WTC11 (cell line): ENCODE measurements around the gene ING2. TPM values are rescaled to one million over a fixed set of nuclear protein-coding genes. Genes with fewer than 3 reads are reported as not detected.

Experiments
- ATAC-seq: fragments of 200-7000 bp; cut with Tn5 transposase; 2 replicates; pipeline ENCODE4 v1.10.0; 2021; ENCODE audit warnings: mild to moderate bottlenecking, moderate library complexity
- CTCF ChIA-PET: fragments of 300-600 bp; sonication (Branson Sonifier 250); formaldehyde crosslinking; loops from one replicate; lab custom pipeline; 2021; ENCODE audit warnings: antibody characterized with exemption; lab: Charles Lee
- POLR2A ChIA-PET: fragments of 350-600 bp; sonication (Branson Sonifier 250); formaldehyde crosslinking; loops from one replicate; lab custom pipeline; 2021; ENCODE audit warnings: antibody characterized with exemption; lab: Charles Lee
- DNase-seq: peaks from one replicate; pipeline ENCODE4 v3.0.0; 2021; ENCODE audit warnings: low spot score
- H3K27ac Mint-ChIP-seq: 2 replicates; pipeline ENCODE4 v1.8.0; 2021; ENCODE audit warnings: mixed read lengths
- H3K27me3 Mint-ChIP-seq: 2 replicates; pipeline ENCODE4 v1.8.0; 2021; ENCODE audit warnings: low read depth, mild to moderate bottlenecking, moderate library complexity, mixed read lengths
- H3K36me3 Mint-ChIP-seq: 2 replicates; pipeline ENCODE4 v1.8.0; 2021; ENCODE audit warnings: mixed read lengths
- H3K4me1 Mint-ChIP-seq: 2 replicates; pipeline ENCODE4 v1.8.0; 2022; ENCODE audit warnings: mixed read lengths
- H3K4me3 Mint-ChIP-seq: 2 replicates; pipeline ENCODE4 v1.8.0; 2021; ENCODE audit warnings: mild to moderate bottlenecking, moderate library complexity, mixed read lengths
- H3K9me3 Mint-ChIP-seq: 2 replicates; pipeline ENCODE4 v1.8.0; 2021; ENCODE audit warnings: mixed read lengths
- CTCF ChIP-seq: fragments of 200-600 bp; IDR thresholded peaks from 2 replicates; pipeline ENCODE4 v1.8.0; 2022; ENCODE audit warnings: antibody characterized with exemption
- ELF4 ChIP-seq: sonication (generic); formaldehyde crosslinking; IDR thresholded peaks from 2 replicates; pipeline ENCODE4 v1.8.1; 2022; ENCODE audit warnings: low read depth, mild to moderate bottlenecking, moderate library complexity, missing genetic modification reagents
- EMX1 ChIP-seq: fragments of 250-450 bp; sonication (Bioruptor Pico); IDR thresholded peaks from 2 replicates; pipeline ENCODE4 v1.8.0; 2021; ENCODE audit warnings: mild to moderate bottlenecking
- FOXP4 ChIP-seq: sonication (generic); formaldehyde crosslinking; IDR thresholded peaks from 2 replicates; pipeline ENCODE4 v1.8.0; 2022; ENCODE audit warnings: mild to moderate bottlenecking, missing genetic modification reagents
- MLX ChIP-seq: sonication (generic); formaldehyde crosslinking; IDR thresholded peaks from 2 replicates; pipeline ENCODE4 v1.8.1; 2023; ENCODE audit warnings: mild to moderate bottlenecking, missing genetic modification reagents, moderate library complexity
- MYBL2 ChIP-seq: sonication (generic); formaldehyde crosslinking; IDR thresholded peaks from 2 replicates; pipeline ENCODE4 v1.8.1; 2023; ENCODE audit warnings: mild to moderate bottlenecking, moderate library complexity, missing genetic modification reagents
- NFATC4 ChIP-seq: fragments of 250-450 bp; sonication (Bioruptor Pico); IDR thresholded peaks from 2 replicates; pipeline ENCODE4 v1.9.0; 2021; ENCODE audit warnings: mild to moderate bottlenecking
- NR2C2 ChIP-seq: sonication (generic); formaldehyde crosslinking; IDR thresholded peaks from 2 replicates; pipeline ENCODE4 v1.8.0; 2022; ENCODE audit warnings: mild to moderate bottlenecking, missing genetic modification reagents
- SMAD4 ChIP-seq: sonication (generic); formaldehyde crosslinking; IDR thresholded peaks from 2 replicates; pipeline ENCODE4 v1.8.0; 2022; ENCODE audit warnings: mild to moderate bottlenecking, missing genetic modification reagents
- ZBTB43 ChIP-seq: sonication (generic); formaldehyde crosslinking; IDR thresholded peaks from 2 replicates; pipeline ENCODE4 v1.8.1; 2023; ENCODE audit warnings: mild to moderate bottlenecking, missing genetic modification reagents
- ZNF263 ChIP-seq: sonication (generic); formaldehyde crosslinking; IDR thresholded peaks from 2 replicates; pipeline ENCODE4 v1.8.1; 2022; ENCODE audit warnings: low read depth, mild to moderate bottlenecking, moderate library complexity, missing genetic modification reagents
- ZNF532 ChIP-seq: fragments of 250-450 bp; sonication (Bioruptor Pico); IDR thresholded peaks from 2 replicates; pipeline ENCODE4 v1.9.0; 2021; ENCODE audit warnings: mild to moderate bottlenecking, borderline replicate concordance
- total RNA-seq: library from RNA; stranded (reverse); gene quantifications from 3 replicates; pipeline ENCODE4 v1.2.3, GENCODE V29; 2021
- TF ChIP-seq, protein P1 (sequence below): fragments of 250-450 bp; sonication (Bioruptor Pico); IDR thresholded peaks from 2 replicates; pipeline ENCODE4 v1.9.0; 2021; ENCODE audit warnings: moderate library complexity, mild to moderate bottlenecking, inconsistent platforms, borderline replicate concordance
- TF ChIP-seq, protein P2 (sequence below): sonication (generic); formaldehyde crosslinking; IDR thresholded peaks from 2 replicates; pipeline ENCODE4 v1.8.1; 2023; ENCODE audit warnings: mild to moderate bottlenecking, missing genetic modification reagents

The ING2 gene
- total RNA-seq, 1 experiment from 2014 or later, result 12.0 TPM

DNA sequence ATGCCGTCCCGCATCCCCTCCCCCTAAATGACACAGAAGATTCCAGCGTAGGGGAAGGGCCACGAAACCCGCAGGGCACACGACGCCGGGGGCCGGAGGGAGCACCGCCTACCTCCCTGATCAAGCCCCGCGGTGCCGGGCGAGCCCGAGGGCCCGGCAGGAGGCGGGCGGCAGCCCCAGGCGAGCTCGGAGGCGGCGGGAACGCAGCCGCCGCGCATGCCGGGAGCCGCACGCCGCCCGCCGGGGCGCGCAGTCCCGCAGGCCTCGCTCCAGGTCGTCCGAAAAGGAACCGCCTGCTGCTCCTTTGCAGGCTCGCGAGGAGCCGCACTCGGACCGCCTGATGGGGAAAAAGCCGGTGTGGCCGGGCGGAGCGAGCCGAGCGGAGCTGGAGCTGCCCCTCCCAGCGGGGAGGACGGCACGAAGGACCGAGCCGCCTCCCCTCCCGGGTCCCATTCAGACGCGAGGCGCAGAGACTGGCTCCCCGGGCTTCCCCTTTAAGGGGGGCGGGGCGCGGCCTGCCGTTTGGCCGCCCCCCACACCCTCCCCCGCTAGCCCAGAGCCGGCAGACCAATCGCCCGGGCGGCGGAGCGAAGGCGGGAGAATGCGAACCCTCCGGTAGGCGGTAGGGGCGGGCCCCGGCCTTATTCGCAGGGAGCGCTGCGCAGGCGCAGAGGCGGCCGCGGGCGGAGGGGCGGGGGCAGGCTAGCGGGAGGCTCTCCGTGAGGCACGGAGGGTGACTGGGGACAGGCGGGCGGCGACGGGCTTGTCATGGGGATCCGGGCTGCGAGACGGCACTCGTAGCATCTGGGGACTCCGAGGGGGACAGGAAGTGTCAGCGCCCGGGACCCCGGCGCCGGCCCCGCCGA is 561 bp upstream of the ING2 start (continued):
- TF ChIP-seq ZNF532 (no peak), SMAD4 (CRISPR knock-in tag) (no peak), CTCF (no peak), FOXP4 (CRISPR knock-in tag) (no peak), MYBL2 (CRISPR knock-in tag) (no peak)
- TF ChIP-seq, protein P1, sequence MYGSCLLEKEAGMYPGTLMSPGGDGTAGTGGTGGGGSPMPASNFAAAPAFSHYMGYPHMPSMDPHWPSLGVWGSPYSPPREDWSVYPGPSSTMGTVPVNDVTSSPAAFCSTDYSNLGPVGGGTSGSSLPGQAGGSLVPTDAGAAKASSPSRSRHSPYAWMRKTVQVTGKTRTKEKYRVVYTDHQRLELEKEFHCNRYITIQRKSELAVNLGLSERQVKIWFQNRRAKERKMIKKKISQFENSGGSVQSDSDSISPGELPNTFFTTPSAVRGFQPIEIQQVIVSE (CRISPR knock-in tag), result no peak
- TF ChIP-seq, protein P2, sequence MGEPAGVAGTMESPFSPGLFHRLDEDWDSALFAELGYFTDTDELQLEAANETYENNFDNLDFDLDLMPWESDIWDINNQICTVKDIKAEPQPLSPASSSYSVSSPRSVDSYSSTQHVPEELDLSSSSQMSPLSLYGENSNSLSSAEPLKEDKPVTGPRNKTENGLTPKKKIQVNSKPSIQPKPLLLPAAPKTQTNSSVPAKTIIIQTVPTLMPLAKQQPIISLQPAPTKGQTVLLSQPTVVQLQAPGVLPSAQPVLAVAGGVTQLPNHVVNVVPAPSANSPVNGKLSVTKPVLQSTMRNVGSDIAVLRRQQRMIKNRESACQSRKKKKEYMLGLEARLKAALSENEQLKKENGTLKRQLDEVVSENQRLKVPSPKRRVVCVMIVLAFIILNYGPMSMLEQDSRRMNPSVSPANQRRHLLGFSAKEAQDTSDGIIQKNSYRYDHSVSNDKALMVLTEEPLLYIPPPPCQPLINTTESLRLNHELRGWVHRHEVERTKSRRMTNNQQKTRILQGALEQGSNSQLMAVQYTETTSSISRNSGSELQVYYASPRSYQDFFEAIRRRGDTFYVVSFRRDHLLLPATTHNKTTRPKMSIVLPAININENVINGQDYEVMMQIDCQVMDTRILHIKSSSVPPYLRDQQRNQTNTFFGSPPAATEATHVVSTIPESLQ (CRISPR knock-in tag), result no peak

DNA sequence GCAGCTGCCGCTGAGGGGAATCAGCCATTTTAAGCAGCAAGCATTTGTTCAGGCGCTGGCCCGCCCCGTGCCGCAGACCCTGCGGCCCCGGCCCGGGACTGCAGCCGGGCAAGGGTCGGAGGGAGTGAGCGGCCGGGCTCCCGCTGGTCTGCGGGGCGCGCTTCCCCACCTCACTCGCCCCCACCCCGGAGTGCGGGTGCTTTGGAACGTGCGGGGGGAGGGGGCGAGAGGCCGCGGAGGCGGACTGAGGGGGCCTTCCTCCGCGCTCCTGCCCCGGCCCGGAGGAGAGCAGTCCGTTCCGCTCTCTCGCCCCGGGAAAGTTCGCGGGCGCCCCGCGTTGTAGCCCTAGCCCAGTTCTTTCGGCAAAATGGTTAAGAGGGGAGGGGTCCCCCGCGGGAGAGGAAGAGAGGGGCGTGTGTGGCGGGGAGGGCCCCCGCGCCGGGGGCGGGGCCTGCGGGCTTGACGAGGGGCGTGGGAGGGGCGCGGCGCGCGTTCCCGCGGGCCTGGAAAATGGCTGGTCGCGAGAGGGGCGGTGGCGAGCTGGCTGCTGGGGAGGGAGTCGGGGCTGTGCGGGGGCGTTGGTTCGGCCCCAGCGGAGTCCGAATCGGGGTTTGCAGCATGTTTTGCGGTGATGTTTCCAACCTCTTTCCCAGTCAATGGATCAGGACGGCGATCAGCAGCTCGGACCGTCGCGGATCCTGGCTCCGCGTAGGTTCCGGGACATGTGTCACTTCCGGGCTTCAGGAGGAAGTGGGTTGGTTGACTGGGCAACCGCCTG is 942 bp downstream of the ING2 start:
- H3K27ac Mint-ChIP-seq, result peak overlapping the region; percentile 96
- H3K9me3 Mint-ChIP-seq, result no peaks in the 10 kb centered on the region
- peaks cover 8% of the 10 kb centered on the region for H3K36me3 Mint-ChIP-seq
- peak overlapping the region; percentile 89 for H3K4me3 Mint-ChIP-seq
- POLR2A ChIA-PET, result interaction anchor here (0.9 kb wide), 1 partner anchor 62 kb away, joined by 3 read pairs; no protein-coding TSS in a partner anchor
- H3K27me3 Mint-ChIP-seq, result no peaks in the 10 kb centered on the region
- CTCF ChIA-PET, result interaction anchor here (0.7 to 1.8 kb wide), 3 partner anchors 94 to 131 kb away, joined by 3 to 5 read pairs (median 3); no protein-coding TSS in a partner anchor
- H3K4me1 Mint-ChIP-seq, result peaks cover 18% of the 10 kb centered on the region
- ATAC-seq (peak; percentile 37), DNase-seq (peak; percentile 83)
- TF ChIP-seq EMX1 (no peak), NFATC4 (CRISPR knock-in tag) (no peak), ZBTB43 (0 out of 2 replicates have a peak, but pooled peaks have one; percentile 30), NR2C2 (no peak), MLX (CRISPR knock-in tag) (no peak), ELF4 (no peak), ZNF263 (CRISPR knock-in tag) (no peak), CTCF (no peak), FOXP4 (CRISPR knock-in tag) (peak; percentile 16; the same call in 1 of the 2 replicates)
